Mesendoderm (in vitro differentiated cells): ENCODE data around the gene QSOX2.

Experiments used
- DNase-seq: peaks from one replicate; pipeline ENCODE4 v3.0.0; 2013
- H2AK5ac ChIP-seq: 2 replicates; pipeline ENCODE4 v1.6.1; 2013; ENCODE audit warnings: low read length, inconsistent platforms
- H2BK120ac ChIP-seq: 2 replicates; pipeline ENCODE4 v1.6.1; 2013; ENCODE audit warnings: low read depth, mild to moderate bottlenecking, low read length, moderate library complexity, mixed read lengths
- H2BK15ac ChIP-seq: replicated peaks from 2 replicates; pipeline ENCODE4 v1.6.1; 2013; ENCODE audit warnings: low read depth, mild to moderate bottlenecking, moderate library complexity
- H2BK5ac ChIP-seq: 2 replicates; pipeline ENCODE4 v1.6.1; 2013; ENCODE audit warnings: low read length, inconsistent platforms
- H3K18ac ChIP-seq: 2 replicates; pipeline ENCODE4 v1.6.1; 2013; ENCODE audit warnings: mild to moderate bottlenecking, low read length, mixed read lengths
- H3K23ac ChIP-seq: one replicate; pipeline ENCODE4 v1.6.1; 2013; ENCODE audit warnings: low read length
- H3K27ac ChIP-seq: 2 replicates; pipeline ENCODE4 v1.5.1; 2013; ENCODE audit warnings: low read depth, mild to moderate bottlenecking, inconsistent platforms, low read length, moderate library complexity
- H3K27me3 ChIP-seq: 2 replicates; pipeline ENCODE4 v1.6.1; 2013; ENCODE audit warnings: low read length, control low read depth, mild to moderate bottlenecking, inconsistent platforms; ENCODE audit not compliant: insufficient read depth, poor library complexity
- H3K36me3 ChIP-seq: 2 replicates; pipeline ENCODE4 v1.6.1; 2013; ENCODE audit warnings: low read length, inconsistent platforms; ENCODE audit not compliant: control insufficient read depth, insufficient read depth
- H3K4ac ChIP-seq: one replicate; pipeline ENCODE4 v1.6.1; 2013; ENCODE audit warnings: low read depth, mild to moderate bottlenecking, low read length, moderate library complexity
- H3K4me1 ChIP-seq: 2 replicates; pipeline ENCODE4 v1.6.1; 2013; ENCODE audit warnings: low read depth, low read length, inconsistent platforms; ENCODE audit not compliant: control insufficient read depth
- H3K4me2 ChIP-seq: 2 replicates; pipeline ENCODE4 v1.6.1; 2013; ENCODE audit warnings: low read length
- H3K4me3 ChIP-seq: 2 replicates; pipeline ENCODE4 v1.5.1; 2013; ENCODE audit warnings: mild to moderate bottlenecking, low read length
- H3K56ac ChIP-seq: one replicate; pipeline ENCODE4 v1.6.1; 2013; ENCODE audit warnings: low read length
- H3K79me1 ChIP-seq: 2 replicates; pipeline ENCODE4 v1.6.1; 2013; ENCODE audit warnings: low read length, inconsistent platforms
- H3K79me2 ChIP-seq: 2 replicates; pipeline ENCODE4 v1.6.1; 2013; ENCODE audit warnings: mild to moderate bottlenecking, low read length; ENCODE audit not compliant: control insufficient read depth, insufficient read depth
- H3K9ac ChIP-seq: 2 replicates; pipeline ENCODE4 v1.6.1; 2013; ENCODE audit warnings: low read length, inconsistent platforms
- H4K5ac ChIP-seq: one replicate; pipeline ENCODE4 v1.6.1; 2013; ENCODE audit warnings: low read length
- H4K8ac ChIP-seq: one replicate; pipeline ENCODE4 v1.6.1; 2013; ENCODE audit warnings: low read depth, mild to moderate bottlenecking, control low read depth, low read length, moderate library complexity
- WGBS: extraction: QIAGEN DNeasy Blood & Tissue Kit; methylation state at CpG from one replicate; pipeline ENCODE4 v1.1.7; 2013; ENCODE audit warnings: low lambda C conversion rate, missing lambda C conversion rate; ENCODE audit not compliant: insufficient coverage; ENCODE audit errors: extremely low coverage; 5-methylcytosine and 5-hydroxymethylcytosine counted together

The QSOX2 gene

GRCh38 chr9:136252281-136252680, 6.7 kb upstream of the QSOX2 start:
- no peak for DNase-seq
- H4K8ac ChIP-seq, result no peak overlapping the region
- WGBS, result no CpG with 5 or more reads among the region's 29 CpGs
- no peak overlapping the region for H2AK5ac ChIP-seq
- no peaks in the 10 kb centered on the region for H3K27me3 ChIP-seq
- no peaks in the 10 kb centered on the region for H3K79me1 ChIP-seq
- no peak overlapping the region for H3K27ac ChIP-seq
- H3K9ac ChIP-seq, result no peak overlapping the region
- no peak overlapping the region for H3K18ac ChIP-seq
- no peak overlapping the region for H2BK120ac ChIP-seq
- H3K79me2 ChIP-seq, result no peaks in the 10 kb centered on the region
- no peaks in the 10 kb centered on the region for H3K36me3 ChIP-seq
- H3K4me3 ChIP-seq, result no peak overlapping the region
- H4K5ac ChIP-seq, result no peak overlapping the region
- H3K4ac ChIP-seq, result no peak overlapping the region
- H3K23ac ChIP-seq, result no peak overlapping the region
- no peak overlapping the region for H2BK5ac ChIP-seq
- H2BK15ac ChIP-seq, result no peak overlapping the region
- no peak overlapping the region for H3K56ac ChIP-seq
- no peaks in the 10 kb centered on the region for H3K4me1 ChIP-seq
- H3K4me2 ChIP-seq, result no peak overlapping the region

GRCh38 chr9:136251264-136252115, 5.9 kb upstream of the QSOX2 start:
- Histone ChIP-seq H3K23ac (no peak overlapping the region), H4K8ac (no peak overlapping the region), H2BK120ac (no peak overlapping the region), H2AK5ac (no peak overlapping the region), H3K36me3 (no peaks in the 10 kb centered on the region), H2BK15ac (no peak overlapping the region), H2BK5ac (no peak overlapping the region), H3K9ac (no peak overlapping the region), H4K5ac (no peak overlapping the region), H3K4ac (no peak overlapping the region), H3K18ac (no peak overlapping the region), H3K56ac (no peak overlapping the region), H3K79me1 (no peaks in the 10 kb centered on the region), H3K27ac (no peak overlapping the region), H3K4me1 (no peaks in the 10 kb centered on the region), H3K79me2 (no peaks in the 10 kb centered on the region), H3K27me3 (no peaks in the 10 kb centered on the region), H3K4me3 (no peak overlapping the region), H3K4me2 (no peak overlapping the region)
- DNase-seq, result no peak
- WGBS, result no CpG with 5 or more reads among the region's 50 CpGs

DNA sequence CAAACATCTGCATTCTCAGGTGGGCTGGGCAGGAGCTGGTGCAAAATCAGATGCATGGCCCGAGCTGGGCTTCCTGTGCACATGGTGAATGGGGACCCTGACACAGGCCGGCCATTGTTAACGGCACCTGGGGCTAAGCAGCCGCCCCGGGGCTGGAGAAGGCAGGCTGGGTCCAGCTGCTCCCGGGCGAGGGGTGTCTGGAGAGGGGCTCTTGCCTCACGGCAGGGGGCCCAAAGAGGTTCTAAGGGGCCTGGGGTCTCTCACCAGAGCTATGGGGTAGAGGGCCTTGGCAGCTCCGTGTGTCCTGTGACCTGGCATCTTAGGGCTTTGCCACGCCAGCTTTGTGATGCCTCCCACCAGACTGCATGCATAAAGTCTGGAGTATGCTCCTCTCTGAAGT, 5.1 kb upstream of the QSOX2 start:
- Histone ChIP-seq H4K8ac (no peak overlapping the region), H3K18ac (no peak overlapping the region), H3K4me2 (no peak overlapping the region), H3K23ac (no peak overlapping the region), H2BK5ac (no peak overlapping the region), H2BK15ac (no peak overlapping the region), H3K79me2 (no peaks in the 10 kb centered on the region), H3K27me3 (no peaks in the 10 kb centered on the region), H3K9ac (no peak overlapping the region), H4K5ac (no peak overlapping the region), H3K4me3 (no peak overlapping the region), H3K56ac (no peak overlapping the region), H2AK5ac (no peak overlapping the region), H3K79me1 (no peaks in the 10 kb centered on the region), H3K36me3 (no peaks in the 10 kb centered on the region), H3K4me1 (no peaks in the 10 kb centered on the region), H3K27ac (no peak overlapping the region), H2BK120ac (no peak overlapping the region), H3K4ac (no peak overlapping the region)
- no CpG with 5 or more reads among the region's 10 CpGs for WGBS
- DNase-seq, result no peak

- Histone ChIP-seq H3K79me2 (no peaks in the 10 kb centered on the region), H2BK15ac (no peak overlapping the region), H3K18ac (no peak overlapping the region), H3K4ac (no peak overlapping the region), H3K4me1 (no peaks in the 10 kb centered on the region), H3K4me2 (no peak overlapping the region), H4K5ac (no peak overlapping the region), H2AK5ac (no peak overlapping the region), H4K8ac (no peak overlapping the region), H3K79me1 (no peaks in the 10 kb centered on the region), H3K4me3 (no peak overlapping the region), H3K9ac (no peak overlapping the region), H3K27me3 (no peaks in the 10 kb centered on the region), H2BK5ac (no peak overlapping the region), H3K23ac (no peak overlapping the region), H2BK120ac (no peak overlapping the region), H3K27ac (no peak overlapping the region), H3K56ac (no peak overlapping the region), H3K36me3 (no peaks in the 10 kb centered on the region)
- no peak for DNase-seq
- WGBS, result no CpG with 5 or more reads among the region's 30 CpGs
Observed at GRCh38 chr9:136249877-136250559, 4.4 kb upstream of the QSOX2 start.

- H3K36me3 ChIP-seq, result no peaks in the 10 kb centered on the region
- peaks cover 3% of the 10 kb centered on the region for H3K4me1 ChIP-seq
- DNase-seq, result no peak
- peaks cover 3% of the 10 kb centered on the region for H3K79me1 ChIP-seq
- no peak overlapping the region for H3K18ac ChIP-seq
- H3K9ac ChIP-seq, result no peak overlapping the region
- H2BK5ac ChIP-seq, result no peak overlapping the region
- no peak overlapping the region for H2BK15ac ChIP-seq
- no peak overlapping the region for H3K56ac ChIP-seq
- no peak overlapping the region for H3K23ac ChIP-seq
- no peaks in the 10 kb centered on the region for H3K27me3 ChIP-seq
- H4K5ac ChIP-seq, result no peak overlapping the region
- H3K79me2 ChIP-seq, result peaks cover 3% of the 10 kb centered on the region
- H2AK5ac ChIP-seq, result no peak overlapping the region
- WGBS, result no CpG with 5 or more reads among the region's 30 CpGs
- no peak overlapping the region for H2BK120ac ChIP-seq
- no peak overlapping the region for H3K4me3 ChIP-seq
- H3K4me2 ChIP-seq, result no peak overlapping the region
- H4K8ac ChIP-seq, result no peak overlapping the region
- no peak overlapping the region for H3K4ac ChIP-seq
- no peak overlapping the region for H3K27ac ChIP-seq
Observed at GRCh38 chr9:136248951-136249876, 3.6 kb upstream of the QSOX2 start.
